ENCODE data around the gene SCMH1. TPM values are rescaled to one million over a fixed set of nuclear protein-coding genes. Genes with fewer than 3 reads are reported as not detected.

The SCMH1 gene
- polyA plus RNA-seq, 4 donors: 14.5 to 44.7 (median 22.9) TPM

GRCh38 chr1:41028034-41028642 is 214.0 kb downstream of the SCMH1 start:
- peaks cover 3 to 70% (median 5%) of the 10 kb centered on the region in 3 donors for H3K36me3 ChIP-seq (ENCODE audit: control insufficient read depth in 3 of 3, insufficient read depth in 2 of 3, low read depth in 1 of 3, low read length in 3 of 3)
- H3K27ac ChIP-seq (ENCODE audit: low read depth in 1 of 3, low read length in 2 of 3): no peak overlapping the region
- no peaks in the 10 kb centered on the region for H3K27me3 ChIP-seq (ENCODE audit: control insufficient read depth in 3 of 3, insufficient read depth in 3 of 3, low read length in 3 of 3)
- H3K4me3 ChIP-seq (ENCODE audit: low read depth in 1 of 3, low read length in 3 of 3): no peak overlapping the region
- H3K9me3 ChIP-seq (ENCODE audit: control insufficient read depth in 2 of 2, insufficient read depth in 1 of 2, low read depth in 1 of 2, low read length in 1 of 2): no peaks in the 10 kb centered on the region
- WGBS, 3 donors: 96% methylated on average over 10 of the region's 10 CpGs
- H3K4me1 ChIP-seq (ENCODE audit: control insufficient read depth in 3 of 3, insufficient read depth in 2 of 3, low read depth in 1 of 3, low read length in 2 of 3): no peaks in the 10 kb centered on the region
- FAIRE-seq: no peak
- no peak for DNase-seq

- Histone ChIP-seq H3K4me3 (ENCODE audit: low read depth in 1 of 3, low read length in 3 of 3) (no peak overlapping the region), H3K36me3 (ENCODE audit: control insufficient read depth in 3 of 3, insufficient read depth in 2 of 3, low read depth in 1 of 3, low read length in 3 of 3) (peaks cover 0 to 70% (median 3%) of the 10 kb centered on the region in 3 donors), H3K27ac (ENCODE audit: low read depth in 1 of 3, low read length in 2 of 3) (no peak overlapping the region), H3K9me3 (ENCODE audit: control insufficient read depth in 2 of 2, insufficient read depth in 1 of 2, low read depth in 1 of 2, low read length in 1 of 2) (no peaks in the 10 kb centered on the region), H3K27me3 (ENCODE audit: control insufficient read depth in 3 of 3, insufficient read depth in 3 of 3, low read length in 3 of 3) (no peaks in the 10 kb centered on the region), H3K4me1 (ENCODE audit: control insufficient read depth in 3 of 3, insufficient read depth in 2 of 3, low read depth in 1 of 3, low read length in 2 of 3) (peaks cover 0 to 3% (median 0%) of the 10 kb centered on the region in 3 donors)
- DNase-seq (no peak), FAIRE-seq (no peak)
- WGBS, 3 donors: 94 to 97% (median 97%) methylated on average over 4 of the region's 4 CpGs
Measured at GRCh38 chr1:41025979-41026819, 215.9 kb downstream of the SCMH1 start.

DNA sequence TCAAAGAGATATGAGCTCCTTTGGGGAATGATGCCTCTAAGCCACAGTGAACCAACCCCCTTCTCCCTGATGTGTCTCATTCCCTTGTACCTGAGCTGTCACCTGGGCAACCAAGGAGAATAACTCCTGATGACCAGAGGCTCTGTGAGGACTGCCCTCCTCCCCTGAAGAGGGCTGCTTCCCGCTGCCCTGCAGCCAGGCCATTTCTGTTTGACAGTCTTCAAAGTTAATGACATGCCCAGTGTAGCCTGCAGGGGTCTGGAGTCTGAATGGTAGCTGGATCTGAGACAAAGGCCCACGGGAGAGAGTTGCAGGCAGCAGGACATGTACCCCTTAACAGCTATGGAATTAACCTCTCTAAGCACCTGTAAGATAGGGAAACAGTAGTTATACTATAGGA is 217.2 kb downstream of the SCMH1 start:
- DNase-seq (no peak), FAIRE-seq (no peak)
- Histone ChIP-seq H3K36me3 (ENCODE audit: control insufficient read depth in 3 of 3, insufficient read depth in 2 of 3, low read depth in 1 of 3, low read length in 3 of 3) (peaks cover 0 to 76% (median 3%) of the 10 kb centered on the region in 3 donors), H3K4me3 (ENCODE audit: low read depth in 1 of 3, low read length in 3 of 3) (no peak overlapping the region), H3K4me1 (ENCODE audit: control insufficient read depth in 3 of 3, insufficient read depth in 2 of 3, low read depth in 1 of 3, low read length in 2 of 3) (peaks cover 0 to 9% (median 0%) of the 10 kb centered on the region in 3 donors), H3K9me3 (ENCODE audit: control insufficient read depth in 2 of 2, insufficient read depth in 1 of 2, low read depth in 1 of 2, low read length in 1 of 2) (no peaks in the 10 kb centered on the region), H3K27me3 (ENCODE audit: control insufficient read depth in 3 of 3, insufficient read depth in 3 of 3, low read length in 3 of 3) (no peaks in the 10 kb centered on the region), H3K27ac (ENCODE audit: low read depth in 1 of 3, low read length in 2 of 3) (no peak overlapping the region)
- WGBS, 3 donors: 73 to 82% (median 81%) methylated on average over 2 of the region's 2 CpGs

DNA sequence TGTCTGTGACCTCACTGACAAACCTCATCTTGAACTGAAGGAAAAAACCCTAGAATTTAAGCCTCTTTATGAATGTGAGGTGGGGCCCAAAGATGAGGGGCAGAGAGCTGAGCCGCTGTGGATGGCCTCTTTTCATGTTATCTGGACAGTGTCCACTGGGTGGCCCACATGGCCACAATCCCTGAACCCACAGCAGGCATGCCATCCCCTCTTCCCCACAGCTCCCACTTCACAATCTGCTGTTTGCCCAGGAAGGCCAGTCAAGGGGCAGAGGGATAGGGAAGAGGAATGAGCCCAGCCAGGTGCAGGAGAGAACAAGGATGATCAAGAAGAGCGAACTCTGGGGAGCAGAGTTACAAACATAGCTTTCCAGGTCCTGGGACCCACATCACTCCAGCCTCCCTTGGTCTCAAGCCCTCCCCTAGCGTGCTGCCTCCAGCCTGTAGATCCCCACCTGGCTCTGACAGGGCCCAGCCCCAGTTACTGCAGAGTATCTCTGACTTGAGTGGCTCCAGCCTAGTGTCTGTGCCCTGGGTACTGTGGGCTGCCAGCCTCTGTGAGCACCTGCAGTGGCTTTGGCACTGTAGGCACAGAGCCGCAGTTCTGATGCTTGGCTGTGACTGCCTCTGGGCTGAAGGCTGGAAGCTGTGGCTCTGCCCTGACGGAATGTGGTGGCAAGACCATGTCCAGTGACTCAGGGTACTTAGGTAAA is 218.7 kb downstream of the SCMH1 start:
- Histone ChIP-seq H3K4me3 (ENCODE audit: low read depth in 1 of 3, low read length in 3 of 3) (no peak overlapping the region), H3K36me3 (ENCODE audit: control insufficient read depth in 3 of 3, insufficient read depth in 2 of 3, low read depth in 1 of 3, low read length in 3 of 3) (peaks cover 0 to 75% (median 3%) of the 10 kb centered on the region in 3 donors), H3K4me1 (ENCODE audit: control insufficient read depth in 3 of 3, insufficient read depth in 2 of 3, low read depth in 1 of 3, low read length in 2 of 3) (peaks cover 0 to 9% (median 0%) of the 10 kb centered on the region in 3 donors), H3K27me3 (ENCODE audit: control insufficient read depth in 3 of 3, insufficient read depth in 3 of 3, low read length in 3 of 3) (no peaks in the 10 kb centered on the region), H3K9me3 (ENCODE audit: control insufficient read depth in 2 of 2, insufficient read depth in 1 of 2, low read depth in 1 of 2, low read length in 1 of 2) (no peaks in the 10 kb centered on the region), H3K27ac (ENCODE audit: low read depth in 1 of 3, low read length in 2 of 3) (no peak overlapping the region)
- WGBS, 3 donors: 92 to 96% (median 93%) methylated on average over 5 of the region's 5 CpGs
- FAIRE-seq (no peak), DNase-seq (no peak)

DNA sequence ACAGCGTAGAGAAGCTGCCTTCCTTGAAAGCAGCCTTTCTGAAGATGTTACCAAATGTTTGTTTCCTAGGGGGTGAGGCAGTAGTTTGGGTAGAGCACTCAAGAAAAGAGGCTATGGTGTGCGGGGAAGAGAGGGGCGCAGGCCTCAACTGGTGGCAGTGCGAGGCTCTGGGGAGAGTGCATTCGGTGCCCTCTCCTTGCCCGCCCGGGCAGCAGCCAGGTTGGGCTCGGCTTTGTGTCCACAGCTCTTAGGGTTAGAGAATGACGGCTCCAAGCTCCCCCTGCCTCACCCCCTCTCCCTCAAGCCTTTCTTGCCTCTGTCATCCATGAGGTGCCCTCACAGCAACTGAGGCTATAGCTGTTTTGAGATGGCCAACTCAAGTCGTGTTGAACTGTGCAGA is 219.7 kb downstream of the SCMH1 start:
- Histone ChIP-seq H3K9me3 (ENCODE audit: control insufficient read depth in 2 of 2, insufficient read depth in 1 of 2, low read depth in 1 of 2, low read length in 1 of 2) (no peaks in the 10 kb centered on the region), H3K4me3 (ENCODE audit: low read depth in 1 of 3, low read length in 3 of 3) (no peak overlapping the region), H3K36me3 (ENCODE audit: control insufficient read depth in 3 of 3, insufficient read depth in 2 of 3, low read depth in 1 of 3, low read length in 3 of 3) (peaks cover 0 to 75% (median 3%) of the 10 kb centered on the region in 3 donors), H3K4me1 (ENCODE audit: control insufficient read depth in 3 of 3, insufficient read depth in 2 of 3, low read depth in 1 of 3, low read length in 2 of 3) (peaks cover 0 to 9% (median 0%) of the 10 kb centered on the region in 3 donors), H3K27me3 (ENCODE audit: control insufficient read depth in 3 of 3, insufficient read depth in 3 of 3, low read length in 3 of 3) (no peaks in the 10 kb centered on the region), H3K27ac (ENCODE audit: low read depth in 1 of 3, low read length in 2 of 3) (no peak overlapping the region)
- no peak for FAIRE-seq
- DNase-seq: no peak
- WGBS, 3 donors: 91 to 95% (median 93%) methylated on average over 10 of the region's 10 CpGs

GRCh38 chr1:41021526-41022308 is 220.4 kb downstream of the SCMH1 start, which contains the start of gene SLFNL1:
Gene SLFNL1 (minus strand): TSS chr1:41021725. CDS start chr1:41020660, 1,065 bp downstream.
- 50 to 71% (median 69%) methylated on average over 12 of the region's 12 CpGs for WGBS, 3 donors
- H3K27ac ChIP-seq (ENCODE audit: low read depth in 1 of 3, low read length in 2 of 3): no peak within 1 kb of the TSS
- H3K4me1 ChIP-seq (ENCODE audit: control insufficient read depth in 3 of 3, insufficient read depth in 2 of 3, low read depth in 1 of 3, low read length in 2 of 3): peaks cover 0 to 9% (median 0%) of the 10 kb centered on the region in 3 donors
- H3K36me3 ChIP-seq (ENCODE audit: control insufficient read depth in 3 of 3, insufficient read depth in 2 of 3, low read depth in 1 of 3, low read length in 3 of 3): peaks cover 0 to 75% (median 3%) of the 10 kb centered on the region in 3 donors
- no peak for FAIRE-seq
- no peak within 1 kb of the TSS for H3K4me3 ChIP-seq (ENCODE audit: low read depth in 1 of 3, low read length in 3 of 3)
- H3K27me3 ChIP-seq (ENCODE audit: control insufficient read depth in 3 of 3, insufficient read depth in 3 of 3, low read length in 3 of 3): no peaks in the 10 kb centered on the region
- no peaks in the 10 kb centered on the region for H3K9me3 ChIP-seq (ENCODE audit: control insufficient read depth in 2 of 2, insufficient read depth in 1 of 2, low read depth in 1 of 2, low read length in 1 of 2)
- no peak for DNase-seq

- Histone ChIP-seq H3K36me3 (ENCODE audit: control insufficient read depth in 3 of 3, insufficient read depth in 2 of 3, low read depth in 1 of 3, low read length in 3 of 3) (peaks cover 0 to 74% (median 3%) of the 10 kb centered on the region in 3 donors), H3K27ac (ENCODE audit: low read depth in 1 of 3, low read length in 2 of 3) (no peak overlapping the region), H3K4me3 (ENCODE audit: low read depth in 1 of 3, low read length in 3 of 3) (no peak overlapping the region), H3K27me3 (ENCODE audit: control insufficient read depth in 3 of 3, insufficient read depth in 3 of 3, low read length in 3 of 3) (no peaks in the 10 kb centered on the region), H3K4me1 (ENCODE audit: control insufficient read depth in 3 of 3, insufficient read depth in 2 of 3, low read depth in 1 of 3, low read length in 2 of 3) (peaks cover 0 to 9% (median 0%) of the 10 kb centered on the region in 3 donors), H3K9me3 (ENCODE audit: control insufficient read depth in 2 of 2, insufficient read depth in 1 of 2, low read depth in 1 of 2, low read length in 1 of 2) (no peaks in the 10 kb centered on the region)
- WGBS, 3 donors: 21 to 52% (median 35%) methylated on average over 3 of the region's 3 CpGs
- FAIRE-seq (no peak), DNase-seq (peak in 1 of 2 donors; percentile 58)
Measured at GRCh38 chr1:41020654-41021053, 221.5 kb downstream of the SCMH1 start.
